OCI-LY7 (cell line): ENCODE data around the gene HIVEP2. TPM values are rescaled to one million over a fixed set of nuclear protein-coding genes. Genes with fewer than 3 reads are reported as not detected.

ENCODE experiments used
- BruUV-seq: library from RNA; stranded (reverse); fragments of 400-500 nt; replicated peaks from 2 replicates; lab custom pipeline; 2021; lab: Mats Ljungman, UMichigan
- CTCF ChIA-PET: fragments of 300-600 bp; sonication (Branson Sonifier 250); formaldehyde crosslinking; loops from one replicate; lab custom pipeline; 2022; ENCODE audit warnings: antibody characterized with exemption; ENCODE audit not compliant: unreplicated experiment; lab: Charles Lee
- POLR2A ChIA-PET: fragments of 300-600 bp; sonication (Branson Sonifier 250); formaldehyde crosslinking; loops from one replicate; lab custom pipeline; 2022; ENCODE audit warnings: antibody characterized with exemption; lab: Charles Lee
- DNase-seq: peaks from one replicate; pipeline ENCODE4 v3.0.0-alpha.2; 2015; ENCODE audit warnings: low spot score
- H2AFZ ChIP-seq: fragments of 200-600 bp; sonication (generic), shearing (Covaris generic); 2 replicates; pipeline ENCODE4 v1.6.1; 2014; ENCODE audit warnings: mild to moderate bottlenecking, antibody characterized with exemption, low read length, moderate library complexity
- H3K27ac ChIP-seq: fragments of 200-600 bp; sonication (generic); 2 replicates; pipeline ENCODE4 v1.5.1; 2014; ENCODE audit warnings: mixed run types, low read depth, mild to moderate bottlenecking, moderate library complexity, low read length, inconsistent platforms; ENCODE audit not compliant: poor library complexity, severe bottlenecking
- H3K36me3 ChIP-seq: fragments of 200-600 bp; sonication (generic); 2 replicates; pipeline ENCODE4 v1.6.1; 2014; ENCODE audit warnings: mild to moderate bottlenecking, antibody characterized with exemption, low read length, moderate library complexity, mixed read lengths; ENCODE audit not compliant: insufficient read depth
- H3K4me1 ChIP-seq: fragments of 200-600 bp; sonication (generic); 2 replicates; pipeline ENCODE4 v1.5.1; 2014; ENCODE audit warnings: mild to moderate bottlenecking, low read length; ENCODE audit not compliant: insufficient read depth, poor library complexity, severe bottlenecking
- H3K4me2 ChIP-seq: fragments of 200-600 bp; sonication (generic); 2 replicates; pipeline ENCODE4 v1.6.1; 2014; ENCODE audit warnings: mild to moderate bottlenecking, low read length
- H3K4me3 ChIP-seq: fragments of 200-600 bp; sonication (generic); 2 replicates; pipeline ENCODE4 v1.5.1; 2014; ENCODE audit warnings: mild to moderate bottlenecking, low read depth, low read length; ENCODE audit not compliant: poor library complexity, severe bottlenecking
- H3K79me2 ChIP-seq: fragments of 200-600 bp; sonication (generic); 2 replicates; pipeline ENCODE4 v1.6.1; 2016; ENCODE audit warnings: low read depth, mild to moderate bottlenecking, low read length, moderate library complexity, mixed read lengths; ENCODE audit not compliant: insufficient read depth
- H3K9me2 ChIP-seq: fragments of 200-600 bp; sonication (generic); 2 replicates; pipeline ENCODE4 v1.6.1; 2016; ENCODE audit warnings: mild to moderate bottlenecking, low read length, mixed read lengths; ENCODE audit not compliant: insufficient read depth
- H3K9me3 ChIP-seq: fragments of 200-600 bp; sonication (generic); 2 replicates; pipeline ENCODE4 v1.6.1; 2014; ENCODE audit warnings: mild to moderate bottlenecking, mixed run types, low read length, mixed read lengths
- H4K20me1 ChIP-seq: fragments of 200-600 bp; sonication (generic); 2 replicates; pipeline ENCODE4 v1.6.1; 2014; ENCODE audit warnings: mild to moderate bottlenecking, antibody characterized with exemption, low read length, moderate library complexity, mixed read lengths; ENCODE audit not compliant: insufficient read depth
- EZH2phosphoT487 ChIP-seq: fragments of 200-600 bp; sonication (generic); IDR thresholded peaks from 2 replicates; pipeline ENCODE4 v1.6.1; 2018; ENCODE audit warnings: low read depth, borderline replicate concordance, mild to moderate bottlenecking, mixed run types, antibody characterized with exemption, low read length, moderate library complexity, mixed read lengths
- intact Hi-C: fragments of 100-400 bp; cut with micrococcal nuclease; formaldehyde crosslinking; loops from one replicate; pipeline ENCODE4 v1.10.0; 2022; ENCODE audit not compliant: unreplicated experiment
- total RNA-seq, 2 experiments: library from RNA; depleted of rRNA in 1 of 2; stranded (reverse); fragments of >200 nt in 1 of 2; shearing (Covaris generic) in 1 of 2; gene quantifications; 2 replicates each; pipeline ENCODE4 v1.2.3, GENCODE V29; 2014 to 2022
- TF ChIP-seq, protein P1 (sequence below): fragments of 200-600 bp; sonication (generic); conservative IDR thresholded peaks from 2 replicates; pipeline ENCODE4 v1.5.1; 2014; ENCODE audit warnings: mild to moderate bottlenecking, antibody characterized with exemption, low read length, moderate library complexity, mixed read lengths

HIVEP2 gene
- total RNA-seq, 2 experiments from 2014 or later = 18.8 to 24.6 TPM

DNA sequence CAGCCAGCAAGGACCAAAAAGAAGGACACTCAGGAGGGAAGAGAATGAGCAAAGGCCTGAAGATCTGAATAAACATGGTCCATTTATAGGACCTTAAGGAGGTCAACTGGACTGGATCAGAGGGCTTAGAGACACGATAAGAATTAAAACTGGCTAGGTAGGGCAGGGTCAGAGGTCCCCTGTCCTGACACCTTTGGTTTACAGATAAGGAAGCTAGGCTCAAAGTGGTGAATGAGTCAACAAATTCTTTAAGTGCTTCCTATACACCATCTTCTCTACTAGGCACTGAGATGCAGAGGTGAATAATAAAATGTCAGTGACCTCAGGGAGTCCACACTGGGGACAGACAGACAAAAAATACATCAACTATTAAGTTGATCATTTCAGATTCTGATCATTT lies 70.3 kb downstream of the HIVEP2 start:
- peaks cover 15% of the 10 kb centered on the region; the same call in 1 of the 2 replicates for H3K36me3 ChIP-seq
- no peak overlapping the region for H3K4me3 ChIP-seq
- H4K20me1 ChIP-seq = no peaks in the 10 kb centered on the region
- peaks cover 40% of the 10 kb centered on the region; the same call in 1 of the 2 replicates for H3K79me2 ChIP-seq
- TF ChIP-seq EZH2phosphoT487 = no peak
- TF ChIP-seq, protein P1, sequence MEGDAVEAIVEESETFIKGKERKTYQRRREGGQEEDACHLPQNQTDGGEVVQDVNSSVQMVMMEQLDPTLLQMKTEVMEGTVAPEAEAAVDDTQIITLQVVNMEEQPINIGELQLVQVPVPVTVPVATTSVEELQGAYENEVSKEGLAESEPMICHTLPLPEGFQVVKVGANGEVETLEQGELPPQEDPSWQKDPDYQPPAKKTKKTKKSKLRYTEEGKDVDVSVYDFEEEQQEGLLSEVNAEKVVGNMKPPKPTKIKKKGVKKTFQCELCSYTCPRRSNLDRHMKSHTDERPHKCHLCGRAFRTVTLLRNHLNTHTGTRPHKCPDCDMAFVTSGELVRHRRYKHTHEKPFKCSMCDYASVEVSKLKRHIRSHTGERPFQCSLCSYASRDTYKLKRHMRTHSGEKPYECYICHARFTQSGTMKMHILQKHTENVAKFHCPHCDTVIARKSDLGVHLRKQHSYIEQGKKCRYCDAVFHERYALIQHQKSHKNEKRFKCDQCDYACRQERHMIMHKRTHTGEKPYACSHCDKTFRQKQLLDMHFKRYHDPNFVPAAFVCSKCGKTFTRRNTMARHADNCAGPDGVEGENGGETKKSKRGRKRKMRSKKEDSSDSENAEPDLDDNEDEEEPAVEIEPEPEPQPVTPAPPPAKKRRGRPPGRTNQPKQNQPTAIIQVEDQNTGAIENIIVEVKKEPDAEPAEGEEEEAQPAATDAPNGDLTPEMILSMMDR = no peak
- H3K27ac ChIP-seq = no peak overlapping the region
- H3K9me2 ChIP-seq = no peaks in the 10 kb centered on the region
- intact Hi-C loops = no loop called here
- H3K4me1 ChIP-seq = peaks cover 24% of the 10 kb centered on the region
- no TSS peak for BruUV-seq
- no peak for DNase-seq
- CTCF ChIA-PET = no interaction called here
- H3K9me3 ChIP-seq = no peaks in the 10 kb centered on the region
- no peak overlapping the region for H3K4me2 ChIP-seq
- POLR2A ChIA-PET = interaction anchor here (0.5 to 1.2 kb wide), 3 partner anchors 9 to 84 kb away, joined by 3 to 6 read pairs (median 3); no protein-coding TSS in a partner anchor
- H2AFZ ChIP-seq = no peak overlapping the region

DNA sequence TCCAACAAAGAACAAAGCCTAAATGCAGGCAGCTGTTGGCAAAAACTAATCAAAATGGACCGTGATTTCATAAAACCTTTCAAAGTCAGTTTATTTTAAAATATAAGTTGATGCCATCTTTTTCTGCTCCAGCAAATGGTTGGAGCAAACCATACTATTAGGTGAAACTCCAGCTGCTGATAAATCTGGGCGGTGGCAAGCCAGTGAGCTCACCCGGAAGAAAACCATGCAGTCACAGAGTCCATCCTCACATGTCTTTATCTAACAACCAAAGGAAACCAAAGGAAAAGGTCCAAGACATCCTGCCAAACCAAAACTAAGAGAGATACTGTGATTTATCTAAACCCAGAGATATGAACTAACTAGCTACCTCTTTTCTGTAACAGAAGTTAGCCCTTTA lies 72.6 kb downstream of the HIVEP2 start:
- DNase-seq = no peak
- TF ChIP-seq EZH2phosphoT487 = no peak
- TF ChIP-seq, protein P1 = no peak
- Histone ChIP-seq H3K36me3 (peaks cover 8% of the 10 kb centered on the region; the same call in 1 of the 2 replicates), H3K4me2 (no peak overlapping the region), H4K20me1 (no peaks in the 10 kb centered on the region), H3K9me2 (no peaks in the 10 kb centered on the region), H3K4me3 (no peak overlapping the region), H3K79me2 (peaks cover 62% of the 10 kb centered on the region; the same call in 1 of the 2 replicates), H2AFZ (no peak overlapping the region), H3K27ac (no peak overlapping the region), H3K9me3 (no peaks in the 10 kb centered on the region), H3K4me1 (peaks cover 40% of the 10 kb centered on the region)
- no TSS peak for BruUV-seq
- POLR2A ChIA-PET = interaction anchor here (0.6 to 2.6 kb wide), 5 partner anchors 10 to 76 kb away, joined by 3 to 29 read pairs (median 3); no protein-coding TSS in a partner anchor
- CTCF ChIA-PET = no interaction called here
- intact Hi-C loops = no loop called here

DNA sequence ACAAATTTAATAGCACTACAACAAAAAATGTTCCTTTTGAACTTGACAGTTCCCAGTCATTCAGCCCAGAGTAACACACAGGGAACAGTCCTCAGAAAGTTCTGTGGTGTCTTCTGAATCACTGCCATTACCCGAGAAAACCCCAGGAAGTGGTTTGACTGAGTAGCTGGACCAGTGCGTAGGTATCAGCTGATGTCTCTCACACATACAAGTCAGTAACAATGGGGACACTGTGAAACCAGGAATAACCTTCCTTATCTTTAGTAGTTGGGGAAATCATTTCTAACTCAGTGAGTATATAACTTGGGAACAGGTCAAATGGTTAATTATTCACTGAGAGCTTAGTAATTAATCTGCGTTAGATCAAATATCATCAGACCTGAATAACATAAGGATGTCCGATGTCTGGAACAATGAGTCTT lies 73.1 kb downstream of the HIVEP2 start:
- intact Hi-C loops = no loop called here
- peaks cover 42% of the 10 kb centered on the region for H3K4me1 ChIP-seq
- H3K79me2 ChIP-seq = peaks cover 64% of the 10 kb centered on the region; the same call in 1 of the 2 replicates
- no peak overlapping the region for H3K4me2 ChIP-seq
- H3K9me2 ChIP-seq = no peaks in the 10 kb centered on the region
- no peak overlapping the region for H2AFZ ChIP-seq
- ChIA-PET POLR2A (interaction anchor here (1.0 to 2.6 kb wide), 4 partner anchors 11 to 52 kb away, joined by 3 to 29 read pairs (median 4); no protein-coding TSS in a partner anchor), CTCF (no interaction called here)
- no peak overlapping the region for H3K4me3 ChIP-seq
- no peaks in the 10 kb centered on the region for H3K9me3 ChIP-seq
- DNase-seq = no peak
- peaks cover 8% of the 10 kb centered on the region; the same call in 1 of the 2 replicates for H3K36me3 ChIP-seq
- BruUV-seq = no TSS peak
- no peak overlapping the region for H3K27ac ChIP-seq
- no peaks in the 10 kb centered on the region for H4K20me1 ChIP-seq
- TF ChIP-seq, protein P1 = no peak
- TF ChIP-seq EZH2phosphoT487 = no peak
